HepG2 (cell line): ENCODE measurements around the gene APOC1. TPM values are rescaled to one million over a fixed set of nuclear protein-coding genes. Genes with fewer than 3 reads are reported as not detected.
"Not testable (repeated sequence)": the region's sequence is repeated elsewhere in the genome, so short reads cannot be mapped to it uniquely, and the experiment has no call there.

ENCODE experiments used
- BHLHE40 ChIP-seq: IDR thresholded peaks from 2 replicates; pipeline ENCODE4 v1.6.1; 2011; ENCODE audit warnings: low read length, improper control_type of control experiment
- FOSL2 ChIP-seq: sonication (generic); formaldehyde crosslinking; IDR thresholded peaks from 2 replicates; pipeline ENCODE4 v1.4.0; 2020; ENCODE audit warnings: missing genetic modification reagents
- FOXP1 ChIP-seq, 2 experiments: fragments of 450-650 bp in 1 of 2; IDR thresholded peaks; 2 replicates each; pipeline ENCODE4 v1.6.1; 2017 to 2018; ENCODE audit warnings: antibody characterized with exemption in 1 of 2
- FOXP4 ChIP-seq: sonication (generic); formaldehyde crosslinking; IDR thresholded peaks from 2 replicates; pipeline ENCODE4 v1.4.0; 2020; ENCODE audit warnings: missing genetic modification reagents
- NR2C2 ChIP-seq: sonication (generic); formaldehyde crosslinking; IDR thresholded peaks from 2 replicates; pipeline ENCODE4 v1.4.0; 2020; ENCODE audit warnings: missing genetic modification reagents, mild to moderate bottlenecking, moderate library complexity, borderline replicate concordance
- NR2F6 ChIP-seq, 2 experiments: IDR thresholded peaks; 2 replicates each; pipeline ENCODE4 v1.6.1; 2016; ENCODE audit warnings: antibody characterized with exemption in 1 of 2, mild to moderate bottlenecking in 1 of 2
- SOX6 ChIP-seq, 2 experiments: fragments of 450-650 bp in 1 of 2; sonication (generic) in 1 of 2; formaldehyde crosslinking in 1 of 2; IDR thresholded peaks; 2 replicates each; pipeline versions ENCODE4 v1.4.0 to v1.6.1; 2017 to 2020; ENCODE audit warnings: antibody characterized with exemption in 1 of 2, mild to moderate bottlenecking in 1 of 2, missing genetic modification reagents in 1 of 2
- SPEN ChIP-seq: sonication (generic); formaldehyde crosslinking; IDR thresholded peaks from 2 replicates; pipeline ENCODE4 v1.5.1; 2020; ENCODE audit warnings: low read depth, mild to moderate bottlenecking, missing genetic modification reagents
- ZBTB20 ChIP-seq: sonication (generic); formaldehyde crosslinking; IDR thresholded peaks from 2 replicates; pipeline ENCODE4 v1.8.1; 2023; ENCODE audit warnings: missing genetic modification reagents, low read depth, mild to moderate bottlenecking, borderline replicate concordance
- ZKSCAN5 ChIP-seq: sonication (generic); formaldehyde crosslinking; IDR thresholded peaks from 2 replicates; pipeline ENCODE4 v1.5.1; 2020; ENCODE audit warnings: mild to moderate bottlenecking, missing genetic modification reagents
- ZNF317 ChIP-seq: sonication (generic); formaldehyde crosslinking; IDR thresholded peaks from 2 replicates; pipeline ENCODE4 v1.5.0; 2020; ENCODE audit warnings: mild to moderate bottlenecking, missing genetic modification reagents
- polyA plus RNA-seq, 8 experiments: library from polyadenylated mRNA; depleted of rRNA in 3 of 8; stranded (reverse) in 7 of 8; unstranded in 1 of 8; fragments of >200 nt; fragmentation: Illumina TruSeq in 4 of 8; extraction: Trizol in 4 of 8; gene quantifications; 2 replicates each; pipeline versions ENCODE4 v1.2.1 to v1.2.3, GENCODE V29; 2011 to 2016; ENCODE audit warnings: low read depth in 4 of 8, missing spikeins in 1 of 8, mixed read lengths in 1 of 8; ENCODE audit not compliant: insufficient read depth in 1 of 8
- total RNA-seq, 5 experiments: library from RNA; depleted of rRNA; stranded (reverse); fragments of >200 nt; fragmentation: Illumina TruSeq; extraction: Trizol; gene quantifications; 2 replicates each; pipeline ENCODE4 v1.2.3, GENCODE V29; 2016; ENCODE audit warnings: low read depth in 1 of 5
- TF ChIP-seq, protein P1 (sequence below), 2 experiments: fragments of 450-650 bp in 1 of 2; sonication (generic) in 1 of 2; formaldehyde crosslinking in 1 of 2; IDR thresholded peaks; 2 replicates each; pipeline versions ENCODE4 v1.6.1 to v1.8.0; 2016 to 2022; ENCODE audit warnings: antibody characterized with exemption in 1 of 2, mild to moderate bottlenecking in 1 of 2, missing genetic modification reagents in 1 of 2
- TF ChIP-seq, protein P2 (sequence below): IDR thresholded peaks from 2 replicates; pipeline ENCODE4 v1.6.1; 2016

APOC1 gene
- total and polyA plus RNA-seq, 2 of the 13 experiments (the other 11 are each of a cell fraction or from before 2014, with no cell fraction given), result 600 to 1,235 TPM

DNA sequence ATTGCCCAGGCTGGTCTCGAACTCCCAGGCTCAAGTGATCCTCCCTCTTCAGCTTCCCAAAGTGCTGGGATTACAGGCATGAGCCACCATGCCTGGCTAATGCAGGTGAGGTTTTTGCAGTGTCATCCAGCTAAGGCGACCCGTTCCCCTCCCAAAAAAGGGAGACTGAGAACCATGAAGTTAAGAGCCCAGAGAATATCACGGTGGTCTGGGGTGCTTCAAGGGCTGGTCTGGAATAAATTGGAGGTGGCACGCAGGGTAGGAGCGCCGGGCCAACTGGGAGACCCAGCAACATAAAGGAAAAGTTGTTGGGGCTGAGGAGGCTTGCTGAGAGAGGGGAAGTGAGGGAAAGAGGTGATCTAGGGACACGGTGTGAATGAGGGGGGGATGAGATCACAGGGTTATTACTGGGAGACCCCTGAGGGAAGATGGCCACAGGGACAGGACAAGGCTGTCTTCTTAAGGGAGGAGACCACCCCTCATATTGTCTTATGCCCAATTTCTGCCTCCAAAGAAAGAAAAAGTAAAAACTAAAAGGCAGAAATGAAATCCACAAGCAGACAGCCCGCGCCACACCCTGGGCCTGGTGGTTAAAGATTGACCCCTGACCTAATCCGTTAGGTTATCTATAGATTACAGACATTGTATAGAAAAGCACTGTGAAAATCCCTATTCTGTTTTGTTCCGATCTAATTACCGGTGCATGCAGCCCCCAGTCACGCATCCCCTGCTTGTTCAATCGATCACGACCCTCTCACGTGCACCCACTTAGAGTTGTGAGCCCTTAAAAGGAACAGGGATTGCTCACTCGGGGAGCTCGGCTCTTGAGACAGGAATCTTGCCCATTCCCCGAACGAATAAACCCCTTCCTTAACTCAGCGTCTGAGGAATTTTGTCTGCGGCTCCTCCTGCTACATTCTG lies 636 bp upstream of the APOC1 start (continued):
- TF ChIP-seq FOXP4 (CRISPR knock-in tag) (peak; percentile 23; the same call in 1 of the 2 replicates), NR2C2 (peak; percentile 41; the same call in 1 of the 2 replicates), FOSL2 (CRISPR knock-in tag) (0 out of 2 replicates have a peak, but pooled peaks have one; percentile 5), NR2F6 (IDR thresholded peaks at IDR 0.05) (peak; percentile 74), NR2F6 (CRISPR knock-in tag; IDR thresholded peaks at IDR 0.05) (peak; percentile 48; the same call in 1 of the 2 replicates), ZKSCAN5 (CRISPR knock-in tag) (peak; percentile 60; the same call in 1 of the 2 replicates), SOX6 (CRISPR knock-in tag; IDR thresholded peaks at IDR 0.05) (peak; percentile 66), ZNF317 (CRISPR knock-in tag) (0 out of 2 replicates have a peak, but pooled peaks have one; percentile 12), SPEN (CRISPR knock-in tag) (peak; percentile 21; the same call in 1 of the 2 replicates), ZBTB20 (CRISPR knock-in tag) (peak; percentile 69), BHLHE40 (peak; percentile 46; the same call in 1 of the 2 replicates), FOXP1 (CRISPR knock-in tag; IDR thresholded peaks at IDR 0.05) (peak; percentile 21; the same call in 1 of the 2 replicates)
- TF ChIP-seq, protein P1, sequence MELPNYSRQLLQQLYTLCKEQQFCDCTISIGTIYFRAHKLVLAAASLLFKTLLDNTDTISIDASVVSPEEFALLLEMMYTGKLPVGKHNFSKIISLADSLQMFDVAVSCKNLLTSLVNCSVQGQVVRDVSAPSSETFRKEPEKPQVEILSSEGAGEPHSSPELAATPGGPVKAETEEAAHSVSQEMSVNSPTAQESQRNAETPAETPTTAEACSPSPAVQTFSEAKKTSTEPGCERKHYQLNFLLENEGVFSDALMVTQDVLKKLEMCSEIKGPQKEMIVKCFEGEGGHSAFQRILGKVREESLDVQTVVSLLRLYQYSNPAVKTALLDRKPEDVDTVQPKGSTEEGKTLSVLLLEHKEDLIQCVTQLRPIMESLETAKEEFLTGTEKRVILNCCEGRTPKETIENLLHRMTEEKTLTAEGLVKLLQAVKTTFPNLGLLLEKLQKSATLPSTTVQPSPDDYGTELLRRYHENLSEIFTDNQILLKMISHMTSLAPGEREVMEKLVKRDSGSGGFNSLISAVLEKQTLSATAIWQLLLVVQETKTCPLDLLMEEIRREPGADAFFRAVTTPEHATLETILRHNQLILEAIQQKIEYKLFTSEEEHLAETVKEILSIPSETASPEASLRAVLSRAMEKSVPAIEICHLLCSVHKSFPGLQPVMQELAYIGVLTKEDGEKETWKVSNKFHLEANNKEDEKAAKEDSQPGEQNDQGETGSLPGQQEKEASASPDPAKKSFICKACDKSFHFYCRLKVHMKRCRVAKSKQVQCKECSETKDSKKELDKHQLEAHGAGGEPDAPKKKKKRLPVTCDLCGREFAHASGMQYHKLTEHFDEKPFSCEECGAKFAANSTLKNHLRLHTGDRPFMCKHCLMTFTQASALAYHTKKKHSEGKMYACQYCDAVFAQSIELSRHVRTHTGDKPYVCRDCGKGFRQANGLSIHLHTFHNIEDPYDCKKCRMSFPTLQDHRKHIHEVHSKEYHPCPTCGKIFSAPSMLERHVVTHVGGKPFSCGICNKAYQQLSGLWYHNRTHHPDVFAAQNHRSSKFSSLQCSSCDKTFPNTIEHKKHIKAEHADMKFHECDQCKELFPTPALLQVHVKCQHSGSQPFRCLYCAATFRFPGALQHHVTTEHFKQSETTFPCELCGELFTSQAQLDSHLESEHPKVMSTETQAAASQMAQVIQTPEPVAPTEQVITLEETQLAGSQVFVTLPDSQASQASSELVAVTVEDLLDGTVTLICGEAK (IDR thresholded peaks at IDR 0.05), result not testable (repeated sequence)
- TF ChIP-seq, protein P1 (CRISPR knock-in tag; IDR thresholded peaks at IDR 0.05), result 0 out of 2 replicates have a peak, but pooled peaks have one; percentile 13
- TF ChIP-seq, protein P2, sequence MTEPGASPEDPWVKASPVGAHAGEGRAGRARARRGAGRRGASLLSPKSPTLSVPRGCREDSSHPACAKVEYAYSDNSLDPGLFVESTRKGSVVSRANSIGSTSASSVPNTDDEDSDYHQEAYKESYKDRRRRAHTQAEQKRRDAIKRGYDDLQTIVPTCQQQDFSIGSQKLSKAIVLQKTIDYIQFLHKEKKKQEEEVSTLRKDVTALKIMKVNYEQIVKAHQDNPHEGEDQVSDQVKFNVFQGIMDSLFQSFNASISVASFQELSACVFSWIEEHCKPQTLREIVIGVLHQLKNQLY (CRISPR knock-in tag), result peak; percentile 92
- not testable (repeated sequence) for TF ChIP-seq SOX6, FOXP1 (IDR thresholded peaks at IDR 0.05)
